Activated CD8-positive, alpha-beta memory T cell treated with anti-CD3 and anti-CD28 coated beads, Interleukin-2, amount 50 U/mL, for 24 hours (primary cell): ENCODE data around the gene ZNF729.
"Not testable (repeated sequence)": the region's sequence is repeated elsewhere in the genome, so short reads cannot be mapped to it uniquely, and the experiment has no call there.

Experiments
- DNase-seq: peaks from one replicate; pipeline ENCODE4 v3.0.0-alpha.2; 2020; ENCODE audit errors: extremely low read depth

ZNF729 gene

DNA sequence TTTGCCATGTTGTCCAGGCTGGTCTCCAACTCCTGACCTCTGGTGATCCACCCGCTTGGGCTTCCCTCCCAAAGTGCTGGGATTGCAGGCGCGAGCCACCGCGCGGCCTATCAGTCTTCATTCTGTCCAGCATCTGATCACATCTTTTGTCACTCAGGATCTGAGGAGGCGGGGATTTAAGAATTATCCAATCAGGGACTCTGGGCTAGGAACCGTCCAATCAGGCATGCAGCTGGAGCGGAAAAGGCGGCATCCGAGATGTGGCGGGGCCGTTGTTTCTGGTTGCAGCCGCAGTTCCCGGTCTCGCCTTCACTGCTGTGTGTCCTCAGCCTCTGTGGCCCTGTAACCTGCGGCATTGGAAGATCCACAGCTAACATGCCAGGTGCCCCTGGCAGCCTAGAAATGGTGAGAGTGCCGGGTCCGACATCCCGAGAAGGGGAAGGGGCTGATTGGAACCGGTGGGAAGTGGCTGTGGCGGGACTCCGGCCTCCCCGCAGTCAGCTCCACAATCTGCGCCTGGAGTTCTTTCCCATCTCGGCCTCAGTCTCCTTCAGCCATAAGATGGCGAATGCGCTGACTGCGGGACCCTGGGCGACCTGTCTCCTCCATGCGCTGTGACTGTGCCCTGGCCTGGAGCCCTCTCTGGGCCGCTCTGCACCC is at the start of gene ZNF729:
Gene ZNF729, plus strand, starts transcription at position 291 of the 660 bp plus-strand sequence. Its CDS starts 85 bp downstream, at position 376.
- no peak for DNase-seq

DNA sequence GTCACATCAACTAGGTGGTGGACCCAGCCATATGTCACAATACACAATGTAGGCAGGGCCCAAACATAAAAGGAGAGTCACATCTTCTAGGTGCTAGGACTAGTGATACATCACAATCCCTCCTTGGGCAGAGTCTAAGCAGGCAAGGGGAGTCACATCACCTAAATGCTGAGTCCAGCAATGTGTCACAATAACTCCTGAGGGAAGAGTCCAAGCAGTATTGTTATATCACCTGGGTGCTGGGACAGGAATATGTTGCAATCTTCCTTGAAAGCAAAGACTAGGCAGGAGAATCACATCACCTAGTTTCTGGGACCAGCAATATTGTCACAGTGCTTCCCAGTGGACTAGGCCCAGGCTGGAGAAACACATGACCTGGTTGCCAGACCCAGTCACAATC is 29.4 kb upstream of the ZNF729 start:
- no peak for DNase-seq

DNA sequence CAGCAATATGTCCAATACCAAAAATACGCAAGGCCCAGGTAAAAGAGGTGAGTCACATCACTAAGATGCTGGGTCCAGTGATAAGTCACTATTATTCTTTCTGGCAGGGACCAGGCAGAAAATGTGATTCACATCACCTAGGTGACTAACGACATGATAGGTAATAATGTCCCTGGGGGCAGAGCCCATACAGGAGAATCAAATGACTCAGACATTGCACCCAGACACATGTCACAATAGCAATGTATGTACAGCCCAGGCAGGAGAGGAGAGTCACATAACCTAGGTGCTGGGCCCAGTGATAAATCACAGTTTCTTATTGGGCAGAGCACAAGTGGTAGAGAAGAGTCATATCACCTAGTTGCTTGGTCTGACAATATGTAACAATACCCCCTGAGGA is 28.9 kb upstream of the ZNF729 start:
- DNase-seq, result no peak

DNA sequence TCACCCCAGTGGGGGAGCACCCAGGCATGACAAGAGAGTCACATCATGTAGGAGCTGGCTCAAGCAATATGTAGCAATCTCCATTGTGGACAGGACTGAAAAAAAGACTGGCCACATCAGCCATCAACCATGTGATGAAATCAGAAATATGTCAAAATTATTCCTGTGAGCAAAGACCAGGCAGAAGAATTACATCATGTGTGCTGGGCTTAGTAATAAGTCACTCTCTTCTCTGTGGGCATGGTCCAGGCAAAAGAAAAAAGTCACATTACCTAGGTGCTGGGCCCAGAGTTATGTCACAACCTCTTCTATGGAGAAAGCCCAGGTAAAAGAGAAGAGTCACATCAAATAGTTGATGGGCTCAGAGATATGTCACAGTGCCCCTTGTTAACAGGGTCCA is 28.3 kb upstream of the ZNF729 start:
- no peak for DNase-seq

DNA sequence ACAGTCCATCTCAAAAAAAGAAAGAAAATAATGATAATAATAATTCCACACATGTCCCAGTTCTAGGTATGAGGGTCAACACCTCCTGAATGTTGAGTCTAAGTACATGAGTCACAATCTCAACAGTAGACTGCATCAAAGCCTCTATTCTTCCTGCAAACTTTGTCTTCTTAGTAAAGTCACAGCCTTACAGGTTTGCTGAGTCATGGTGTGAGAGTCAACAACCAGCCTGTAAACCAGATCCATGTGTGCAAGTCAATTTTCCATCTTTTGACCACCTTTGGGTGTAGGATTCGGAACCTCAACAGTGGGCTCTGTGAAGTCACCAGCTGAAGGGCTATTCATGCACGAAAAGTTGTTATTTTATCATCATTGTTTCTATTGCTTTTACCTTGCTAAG is 25.7 kb upstream of the ZNF729 start:
- no peak for DNase-seq

DNA sequence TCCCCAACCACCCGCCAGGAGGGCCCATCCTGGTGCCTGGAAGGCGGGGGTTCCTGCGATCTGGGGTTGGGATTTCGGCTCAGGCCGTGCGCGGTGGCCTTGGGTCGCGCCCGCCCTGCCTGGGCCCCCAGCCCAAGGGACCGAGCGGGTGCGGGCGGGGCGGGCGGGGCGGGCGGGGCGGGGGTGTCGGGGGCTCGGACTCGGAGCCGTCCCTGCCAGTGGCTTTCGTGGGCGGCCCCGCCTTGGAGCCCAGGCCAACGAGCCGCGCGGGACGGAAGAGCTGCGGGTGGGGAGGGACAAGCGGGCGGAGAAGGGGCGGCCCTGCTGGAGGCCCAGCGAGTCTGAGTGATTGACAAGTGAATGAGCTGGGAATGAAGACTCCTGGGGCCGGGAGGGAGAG is 24.6 kb upstream of the ZNF729 start:
- no peak for DNase-seq

DNA sequence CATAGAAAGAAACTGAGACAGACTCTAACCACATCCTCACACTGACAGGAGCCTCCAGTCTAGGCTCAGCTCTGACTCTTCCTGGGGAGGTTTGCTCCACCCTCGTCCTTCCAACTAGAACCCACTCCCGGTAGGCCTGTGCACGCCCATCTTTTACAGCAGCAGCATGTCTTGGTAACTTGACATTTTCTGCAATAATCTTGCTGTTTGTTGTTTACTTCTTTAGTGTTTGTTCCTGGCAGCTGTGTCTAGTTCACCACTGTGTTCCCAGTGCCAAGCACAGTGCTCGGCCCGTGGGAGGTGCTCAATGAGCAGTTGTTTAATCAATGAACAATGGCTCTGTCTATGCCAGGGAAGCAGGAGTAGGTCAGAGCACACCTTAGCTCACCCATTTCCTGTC is 23.1 kb upstream of the ZNF729 start:
- no peak for DNase-seq

DNA sequence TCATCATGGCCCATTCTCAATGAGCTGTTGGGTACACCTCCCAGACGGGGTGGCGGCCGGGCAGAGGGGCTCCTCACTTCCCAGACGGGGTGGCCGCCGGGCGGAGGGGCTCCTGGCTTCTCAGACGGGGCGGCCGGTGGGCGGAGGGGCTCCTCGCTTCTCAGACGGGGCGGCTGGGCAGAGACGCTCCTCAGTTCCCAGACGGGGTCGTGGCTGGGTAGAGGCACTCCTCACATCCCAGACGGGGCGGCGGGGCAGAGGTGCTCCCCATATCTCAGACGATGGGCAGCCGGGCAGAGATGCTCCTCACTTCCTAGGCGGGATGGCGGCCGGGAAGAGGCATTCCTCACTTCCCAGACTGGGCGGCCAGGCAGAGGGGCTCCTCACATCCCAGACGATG is 35.3 kb downstream of the ZNF729 start:
- DNase-seq, result not testable (repeated sequence)

DNA sequence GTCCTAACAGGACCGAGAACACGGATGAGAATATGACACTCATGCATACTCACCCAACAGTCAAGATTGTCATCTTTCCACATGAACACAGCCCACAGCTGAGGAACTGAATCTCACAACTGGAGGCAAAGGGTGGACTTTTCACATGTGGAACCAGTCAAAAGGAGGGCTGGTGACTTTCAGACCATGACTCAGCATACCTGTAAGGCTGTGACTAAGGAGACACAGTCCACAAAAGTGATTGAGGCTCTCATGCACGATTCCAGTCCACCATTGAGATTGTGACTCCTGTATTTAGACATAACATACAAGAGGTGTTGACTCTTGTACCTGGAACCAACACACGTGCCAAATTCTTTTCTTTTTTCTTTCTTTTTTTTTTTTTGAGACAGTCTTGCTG is 40.0 kb downstream of the ZNF729 start:
- no peak for DNase-seq

DNA sequence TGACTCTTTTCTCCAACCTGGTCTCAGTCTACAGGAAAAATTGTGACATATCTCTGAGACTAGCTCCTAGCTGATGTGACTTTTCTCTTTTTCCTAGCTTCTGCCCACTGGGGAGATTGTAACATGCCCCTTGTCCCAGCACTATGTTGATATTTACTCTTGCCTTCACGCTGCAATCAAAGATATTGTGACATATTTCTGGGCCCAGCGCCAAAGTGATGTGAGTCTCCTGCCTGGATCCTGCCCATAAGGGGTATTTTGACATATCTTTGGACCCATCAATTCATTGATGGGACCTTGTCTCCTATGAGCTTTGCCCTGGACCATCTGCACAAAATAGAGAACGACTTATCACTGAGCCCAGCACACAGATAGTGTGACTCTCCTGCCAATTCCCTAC is 41.1 kb downstream of the ZNF729 start:
- no peak for DNase-seq

DNA sequence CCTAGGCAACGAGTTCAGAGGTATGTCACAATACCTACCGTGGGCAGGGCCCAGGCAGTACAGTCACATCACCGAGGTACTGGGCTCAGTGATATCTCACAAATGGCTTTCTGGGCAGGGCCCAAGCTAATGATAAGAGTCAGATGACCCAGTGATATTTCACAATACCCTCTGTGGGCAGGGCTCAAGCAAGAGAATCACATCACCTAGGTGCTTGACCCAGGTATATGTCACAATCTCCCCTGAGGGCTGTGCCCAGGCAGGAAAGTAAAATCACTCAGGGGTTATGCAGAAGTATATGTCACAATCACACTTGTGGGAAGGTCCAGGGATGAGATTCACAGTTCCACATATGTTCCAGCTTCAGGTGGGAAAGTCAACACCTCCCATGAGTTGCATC is 45.3 kb downstream of the ZNF729 start:
- no peak for DNase-seq

DNA sequence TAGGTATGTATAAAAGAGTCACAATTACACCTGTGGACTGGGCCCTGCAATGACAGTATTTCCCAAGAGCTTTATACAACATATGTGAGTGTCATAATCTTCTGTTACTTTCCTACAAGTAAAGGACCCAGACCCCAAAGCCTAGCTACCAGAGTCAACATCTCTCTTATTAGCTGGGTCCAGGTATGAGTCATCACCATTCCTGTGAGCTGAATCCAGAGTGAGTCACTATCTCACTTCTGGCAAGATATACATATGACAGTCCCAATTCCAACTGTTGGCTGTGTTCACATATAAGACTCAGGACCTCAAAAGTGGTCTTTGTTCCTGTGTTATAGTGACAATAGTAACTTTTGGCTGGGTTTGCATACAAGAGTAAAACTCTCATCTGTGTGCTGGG is 46.7 kb downstream of the ZNF729 start:
- no peak for DNase-seq

DNA sequence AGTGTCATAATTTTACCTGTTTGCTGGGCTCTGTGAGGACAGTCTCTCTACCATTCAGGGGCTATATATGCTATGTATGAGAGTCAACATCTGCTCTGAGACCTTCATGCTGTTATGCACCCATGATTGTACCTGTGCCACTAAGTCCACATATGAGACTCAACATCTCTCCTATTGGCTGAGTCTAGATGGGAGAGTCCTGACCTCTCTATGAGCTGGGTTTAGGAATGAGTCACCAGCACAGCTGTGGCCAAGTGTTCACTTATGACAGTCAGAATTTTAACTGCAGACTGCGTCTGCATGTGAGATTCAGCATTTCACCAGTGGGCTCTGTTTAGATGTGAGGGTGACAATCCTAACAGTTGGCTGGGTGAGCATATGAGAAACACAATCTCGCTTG is 49.5 kb downstream of the ZNF729 start:
- DNase-seq, result no peak

DNA sequence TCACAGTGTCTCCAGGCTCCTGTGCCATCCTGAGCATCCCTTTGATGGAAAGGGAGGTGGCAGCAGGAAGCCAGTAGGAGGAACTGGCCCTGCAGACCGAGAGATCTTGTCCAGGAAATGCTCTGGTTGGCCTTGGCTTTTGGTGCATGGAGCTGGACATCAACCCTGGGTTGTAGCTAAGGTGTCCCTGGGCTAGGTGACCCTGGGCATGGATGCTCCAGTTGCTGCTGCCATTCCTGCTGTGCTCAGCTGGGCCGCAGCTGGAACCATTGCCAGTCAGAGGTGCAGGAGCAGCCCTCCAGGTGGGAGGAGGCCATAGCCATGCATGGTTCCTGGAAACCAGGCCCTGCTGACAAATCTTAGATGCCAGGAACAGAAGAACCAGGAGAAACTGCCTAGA is 68.4 kb downstream of the ZNF729 start:
- no peak for DNase-seq
